NCI-H345 (cell line): ENCODE measurements around the gene MGRN1.

Experiments
- DNase-seq: peaks from one replicate; lab custom pipeline; 2025; lab: John Stamatoyannopoulos, UW

Gene MGRN1

DNA sequence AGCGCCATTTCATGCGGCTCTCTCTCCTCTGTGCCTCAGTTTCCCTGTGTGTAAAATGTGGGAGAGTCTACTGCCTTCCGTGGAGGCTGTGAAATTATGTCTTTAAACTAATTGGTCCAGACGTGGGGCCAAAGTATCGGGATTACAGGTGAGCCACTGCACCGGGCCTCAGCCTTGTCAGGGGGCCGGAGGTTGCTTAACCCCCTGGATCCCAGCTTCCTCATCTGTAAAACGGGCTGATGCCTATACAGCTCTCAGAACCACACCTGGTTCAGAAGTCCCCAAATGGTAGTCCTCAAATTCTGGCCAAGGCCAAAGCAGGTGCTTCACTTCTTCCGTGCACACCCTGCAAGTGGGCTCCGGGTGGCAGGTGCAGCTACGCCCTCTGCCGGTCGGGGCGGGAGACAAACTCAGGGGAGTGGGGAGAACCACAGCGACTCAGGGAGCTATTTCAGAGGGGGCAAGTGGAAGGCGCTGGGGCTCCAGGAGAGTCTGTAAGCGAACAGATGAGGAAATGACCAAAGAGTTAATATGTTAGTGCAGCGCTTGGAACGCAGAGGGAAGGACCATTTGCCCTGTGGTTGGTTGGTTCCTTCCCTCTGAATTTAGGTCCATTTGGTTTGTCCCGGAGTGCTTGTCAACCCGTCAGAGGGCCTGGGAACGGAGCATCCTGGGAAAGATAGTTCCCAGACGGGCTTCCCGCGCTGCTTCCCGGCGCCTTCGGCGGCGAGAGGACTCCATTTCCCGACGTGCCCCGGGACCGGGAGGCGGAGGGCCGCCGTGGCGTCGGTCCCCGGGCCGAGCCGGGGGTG, at the start of gene MGRN1:
Gene MGRN1, plus strand, starts transcription at position 812 of the 812 bp plus-strand sequence. CDS start 135 bp downstream, outside the sequence.
- peak; percentile 97 for DNase-seq

DNA sequence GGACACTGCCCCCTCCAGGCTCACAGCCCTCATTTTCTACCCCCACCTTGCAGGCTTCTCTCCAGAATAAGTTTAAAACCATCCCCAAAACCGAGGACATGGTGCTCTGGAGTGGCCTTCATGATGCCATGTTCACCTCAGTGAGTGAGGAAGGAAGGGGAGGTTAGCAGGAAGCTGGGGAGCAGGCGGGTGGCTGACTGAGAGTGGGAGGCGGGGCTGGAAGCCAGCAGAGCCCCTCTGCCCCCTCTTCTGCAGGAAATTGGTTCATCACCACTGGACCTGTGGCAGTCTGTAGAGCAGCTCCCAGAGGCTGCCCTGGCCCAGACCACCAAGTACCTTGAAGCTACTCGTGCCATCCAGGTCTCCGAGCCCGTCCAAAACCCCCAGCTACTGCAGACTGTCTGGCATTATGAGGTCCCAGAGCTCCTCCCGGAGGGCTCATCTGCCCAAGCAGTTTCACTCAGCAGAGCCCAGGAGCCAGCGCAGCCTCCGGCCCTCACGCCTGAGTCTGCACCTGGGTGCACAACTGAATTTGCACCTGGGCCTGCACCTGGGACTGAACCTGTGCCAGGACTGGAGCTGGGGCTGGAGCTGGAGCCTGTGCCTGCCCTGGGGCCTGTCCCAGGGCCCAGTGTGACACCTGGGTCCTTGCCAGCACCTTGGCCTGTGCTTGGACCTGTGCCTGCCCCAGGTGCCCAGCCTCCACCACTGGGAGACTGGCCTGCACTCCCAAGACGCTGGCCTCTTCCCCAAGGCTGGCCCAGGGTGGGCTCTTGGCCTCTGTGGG, 49.5 kb upstream of the MGRN1 start:
- DNase-seq: no peak

DNA sequence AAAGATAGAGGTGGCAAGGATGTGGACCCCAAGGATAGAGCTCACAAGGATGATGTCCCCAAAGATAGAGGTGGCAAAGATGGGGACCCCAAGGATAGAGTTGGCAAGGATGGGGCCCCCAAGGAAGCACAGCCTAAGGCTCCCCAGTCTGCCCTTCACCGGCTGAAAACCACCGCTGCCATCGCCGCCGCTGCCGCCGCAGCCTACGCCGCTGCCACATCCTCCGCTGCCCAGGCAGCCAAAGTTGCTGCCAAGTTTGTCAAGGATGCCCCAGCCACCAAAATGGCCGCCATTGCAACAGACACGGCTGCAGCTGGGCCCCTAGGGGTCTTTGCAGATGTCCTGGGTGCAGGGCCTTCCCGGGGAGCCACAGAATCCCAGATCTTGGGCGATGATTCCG, 48.6 kb upstream of the MGRN1 start:
- no peak for DNase-seq

DNA sequence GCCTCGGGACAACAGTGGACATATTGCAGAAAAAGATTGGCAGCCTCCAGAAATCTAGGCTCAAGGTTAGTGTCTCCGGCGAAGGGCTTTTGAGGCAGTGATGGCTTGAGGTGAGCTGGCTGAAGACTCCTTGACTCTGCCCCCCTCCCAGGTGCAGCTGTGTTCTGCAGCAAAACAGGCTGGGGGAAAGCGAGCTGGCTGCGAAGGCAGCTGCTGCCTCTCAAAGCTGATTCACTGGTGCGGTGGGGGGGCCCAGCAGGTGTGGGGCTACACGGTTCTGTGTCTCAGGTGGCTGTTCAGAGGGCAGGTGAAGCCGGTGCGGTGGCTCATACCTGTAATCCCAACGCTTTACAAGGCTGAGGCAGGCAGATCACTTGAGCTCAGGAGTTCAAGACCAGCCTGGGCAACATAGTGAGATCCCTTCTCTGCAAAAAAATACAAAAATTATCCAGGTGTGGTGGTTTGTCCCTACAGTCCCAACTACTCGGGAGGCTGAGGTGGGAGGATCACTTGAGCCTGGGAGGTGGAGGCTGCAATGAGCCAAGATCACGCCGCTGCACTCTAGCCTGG, 45.6 kb upstream of the MGRN1 start:
- DNase-seq: peak; percentile 77

DNA sequence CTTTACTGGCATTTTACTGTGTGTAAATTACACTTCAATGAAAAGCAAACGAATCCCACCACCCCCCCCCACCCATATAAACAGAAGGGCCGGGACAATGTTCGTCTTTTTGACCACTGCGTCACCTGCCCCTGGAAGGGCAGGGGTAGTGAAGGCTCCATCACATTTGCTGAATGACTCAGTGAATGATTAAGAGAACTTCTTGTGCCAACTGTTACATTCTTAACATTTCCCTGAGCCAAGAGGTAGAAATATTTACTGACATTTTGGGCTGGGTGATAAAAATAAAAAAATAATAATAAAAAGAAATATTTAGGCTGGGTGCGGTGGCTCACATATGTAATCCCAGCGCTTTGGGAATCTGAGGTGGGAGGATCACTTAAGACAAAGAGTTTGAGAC, 44.4 kb upstream of the MGRN1 start:
- no peak for DNase-seq

DNA sequence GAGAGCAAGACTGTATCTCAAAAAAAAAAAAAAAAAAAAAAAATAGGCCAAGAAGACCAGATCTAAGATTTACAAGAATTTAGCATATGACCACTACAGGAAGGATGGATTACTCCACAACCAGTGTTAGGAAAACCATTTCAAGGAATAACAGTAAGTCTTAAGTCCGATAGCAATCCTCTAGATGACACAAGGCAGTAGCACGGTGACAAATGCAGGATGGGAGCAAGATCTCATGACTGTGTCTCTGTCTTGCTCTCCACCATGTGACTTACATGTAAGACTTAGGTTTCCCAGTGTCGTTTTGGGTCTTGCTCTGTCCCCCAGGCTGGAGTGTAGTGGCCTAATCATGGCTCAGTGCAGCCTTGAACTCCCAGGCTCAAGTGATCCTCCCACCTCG, 40.7 kb upstream of the MGRN1 start:
- no peak for DNase-seq

DNA sequence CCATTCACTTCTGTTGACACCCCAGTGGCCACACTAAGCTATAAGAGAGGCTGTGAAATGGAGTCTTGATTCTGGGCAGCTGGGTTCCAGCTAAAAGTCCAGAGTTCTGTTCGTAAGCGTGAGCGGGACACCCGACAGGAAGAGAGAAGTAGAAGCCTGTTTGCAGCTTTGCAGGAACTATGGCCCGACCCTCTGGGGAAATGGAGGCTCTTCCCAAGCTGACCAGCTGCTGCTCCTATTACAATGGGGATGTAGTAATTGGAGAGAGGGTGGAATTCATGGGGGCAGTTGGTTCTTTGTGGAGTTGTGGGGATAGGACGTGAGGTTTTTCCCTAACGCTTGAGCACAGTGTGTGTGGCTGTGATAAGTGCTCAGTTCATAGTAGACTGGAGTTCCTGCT, 38.3 kb upstream of the MGRN1 start:
- DNase-seq: no peak

DNA sequence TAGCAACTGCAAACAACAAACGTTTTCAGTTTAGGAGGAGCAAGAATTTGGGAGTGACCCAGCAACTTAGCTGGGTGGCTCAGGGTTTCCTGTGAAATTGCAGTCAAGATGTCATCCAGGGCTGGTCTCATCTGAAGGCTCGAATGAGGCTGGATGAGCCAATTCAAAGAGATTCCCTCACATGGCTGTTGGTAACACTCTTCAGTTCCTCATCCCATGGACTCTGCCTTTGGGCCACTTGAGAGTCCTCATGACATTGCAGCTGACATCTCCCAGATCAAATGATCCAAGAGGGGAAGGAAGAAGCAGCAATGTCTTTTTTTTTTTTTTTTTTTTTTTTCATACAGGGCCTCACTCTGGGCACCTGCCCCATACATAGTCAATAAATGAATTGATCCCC, 36.2 kb upstream of the MGRN1 start:
- DNase-seq: no peak

DNA sequence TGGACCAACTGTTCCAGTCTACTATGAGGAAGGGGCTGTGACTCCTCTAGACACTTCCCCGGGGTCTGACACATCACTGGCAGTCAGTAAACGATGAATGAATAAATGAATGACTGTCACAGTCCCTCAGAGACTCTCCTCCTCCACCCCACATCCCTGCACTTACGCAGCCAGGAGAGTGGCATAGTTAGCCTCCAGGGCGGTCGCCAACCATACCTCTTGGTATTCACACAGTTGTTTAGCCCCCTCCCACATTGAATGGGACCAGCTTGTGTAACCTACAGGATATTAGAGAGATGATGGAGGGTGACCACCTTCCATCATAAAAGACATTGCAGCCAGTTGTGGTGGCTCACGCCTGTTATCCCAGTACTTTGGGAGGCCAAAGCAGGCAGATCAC, 35.7 kb upstream of the MGRN1 start:
- DNase-seq: no peak

DNA sequence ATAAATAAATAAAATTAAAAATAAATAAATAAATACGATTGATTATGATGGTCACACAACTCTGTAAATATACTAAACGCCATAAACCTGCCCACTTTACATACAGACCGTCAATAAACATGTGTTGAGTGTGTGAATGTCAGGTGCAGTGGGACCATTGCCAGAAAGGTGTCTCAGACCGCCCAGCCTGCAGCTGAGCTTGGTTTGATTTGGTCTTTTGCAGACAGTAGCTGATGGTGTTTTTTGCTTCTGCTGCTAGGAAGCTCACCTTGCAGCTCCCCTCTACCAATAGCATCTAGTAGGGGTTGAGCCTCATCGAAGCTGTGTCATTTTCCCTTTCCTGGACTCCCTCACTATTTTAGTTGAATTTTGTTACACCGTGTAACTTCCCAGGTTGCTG, 33.4 kb upstream of the MGRN1 start:
- peak; percentile 48 for DNase-seq

DNA sequence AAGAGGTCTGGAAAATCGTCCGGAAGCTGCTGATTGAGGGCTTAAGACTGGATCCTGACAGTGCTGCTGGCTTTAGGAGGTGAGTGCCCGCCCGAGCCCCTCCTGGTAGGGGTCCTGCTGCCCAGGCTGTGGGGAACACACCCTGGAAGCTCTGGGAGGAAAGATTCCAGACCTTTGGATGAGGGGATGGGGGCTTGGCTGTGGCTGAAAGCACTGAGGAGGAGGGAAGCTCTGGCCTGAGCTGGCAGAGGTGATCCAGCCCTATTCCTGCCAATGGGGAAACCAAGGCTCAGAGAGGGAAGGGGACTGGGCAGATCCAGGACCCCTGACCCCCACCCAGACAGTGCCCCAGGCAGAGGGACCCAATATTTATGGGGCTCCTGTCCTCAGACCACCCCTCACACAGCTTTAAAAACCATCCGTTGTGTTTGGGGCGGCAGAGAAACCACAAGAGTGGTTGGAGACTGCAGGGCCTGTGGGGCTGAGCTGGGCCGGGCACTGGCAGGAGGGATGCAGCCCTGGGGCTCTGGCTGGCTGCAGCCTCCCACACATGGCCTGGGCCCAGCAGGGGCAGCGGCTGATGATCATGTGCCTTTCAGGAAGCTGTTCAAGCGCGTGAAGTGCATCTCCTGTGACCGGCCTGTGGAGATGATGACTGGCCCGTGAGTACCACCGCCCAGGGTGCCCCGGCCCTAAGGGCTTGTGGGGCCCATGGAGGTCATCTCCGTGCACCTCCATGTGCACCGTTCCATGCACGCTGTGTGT, 32.7 kb upstream of the MGRN1 start:
- no peak for DNase-seq

DNA sequence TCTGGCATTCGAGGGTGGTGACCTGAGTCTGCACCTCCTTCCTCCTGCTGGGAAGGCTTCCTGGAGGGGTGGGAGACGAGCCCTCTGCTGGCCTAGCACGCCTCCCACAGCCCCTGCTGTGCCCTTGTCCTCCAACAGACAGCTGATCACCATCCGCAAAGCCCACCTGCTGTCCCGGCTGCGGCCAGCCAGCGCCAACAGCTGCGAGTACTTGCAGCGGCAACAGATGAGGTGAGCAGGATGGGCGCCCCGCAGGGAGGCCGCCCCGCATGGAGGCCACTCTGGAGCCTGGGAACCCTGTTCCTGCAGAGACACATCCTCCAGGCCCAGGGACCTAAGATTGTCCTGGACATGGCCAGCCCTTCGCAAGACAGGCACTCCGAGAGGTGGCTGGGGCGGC, 31.5 kb upstream of the MGRN1 start:
- peak; percentile 93 for DNase-seq

DNA sequence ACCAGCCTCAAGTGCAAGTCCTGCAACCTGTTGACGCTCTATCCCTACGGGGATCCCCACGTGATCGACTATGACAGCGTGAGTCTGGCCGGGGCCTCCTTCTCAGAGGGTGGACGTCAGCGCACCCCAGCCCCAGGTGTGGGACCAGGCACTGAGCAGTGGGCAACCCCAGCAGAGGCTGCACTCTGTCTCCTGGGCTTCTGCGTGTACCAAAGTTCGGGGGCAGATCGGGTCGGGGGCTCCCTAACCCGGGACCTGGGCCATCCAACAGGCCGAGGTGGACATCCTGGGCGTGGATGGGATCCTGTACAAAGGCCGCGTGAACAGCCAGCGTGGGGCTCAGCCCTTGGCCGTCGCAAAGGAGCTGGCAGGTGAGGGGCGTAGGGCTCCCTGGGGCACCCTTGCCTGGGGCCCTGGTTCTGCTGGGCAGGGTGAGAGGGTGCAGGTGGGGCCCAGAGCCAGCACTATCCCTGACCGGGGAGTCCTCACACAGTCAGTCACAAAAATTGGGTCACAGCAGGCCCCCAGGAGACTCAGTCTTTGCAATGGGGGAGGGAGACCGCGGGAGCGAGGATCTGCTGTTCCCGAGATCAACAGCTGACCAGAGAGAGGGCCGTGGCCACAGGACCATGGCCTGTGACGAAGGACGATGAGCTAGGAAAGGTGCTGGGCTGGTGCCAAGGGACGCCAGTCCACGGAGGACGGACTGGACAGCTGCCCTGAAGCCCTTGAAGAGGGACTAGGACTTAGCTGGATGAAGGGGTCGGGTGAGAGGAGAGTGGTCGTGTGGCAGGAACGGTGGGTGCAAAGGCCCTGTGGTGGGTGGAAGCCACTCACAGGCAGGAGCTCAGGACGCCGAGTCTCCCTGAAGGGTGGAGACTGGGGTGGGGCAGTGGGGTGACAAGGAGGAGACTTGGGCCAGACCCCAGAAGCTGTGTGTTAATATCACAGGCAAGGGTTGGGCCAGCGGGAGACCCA, 29.9 kb upstream of the MGRN1 start:
- DNase-seq: no peak

DNA sequence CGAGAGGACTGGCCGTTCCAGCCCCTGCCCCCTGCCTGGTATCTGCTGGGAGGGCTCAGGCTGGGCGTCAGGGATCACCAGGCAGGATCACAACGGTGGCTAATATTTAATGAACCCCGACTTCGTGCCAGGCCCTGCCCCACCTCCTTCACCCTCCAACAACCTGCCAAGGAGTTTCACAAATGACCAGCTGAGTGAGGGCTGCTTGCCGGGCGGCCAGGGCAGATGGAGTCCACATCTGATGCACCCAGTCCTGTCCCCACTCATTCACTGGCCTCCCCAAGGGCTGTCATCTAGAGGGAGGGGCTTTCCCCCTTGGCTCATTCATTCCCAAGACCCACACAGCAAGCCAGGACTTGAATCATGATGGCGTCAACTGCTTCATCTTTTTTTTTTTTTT, 27.5 kb upstream of the MGRN1 start:
- no peak for DNase-seq

DNA sequence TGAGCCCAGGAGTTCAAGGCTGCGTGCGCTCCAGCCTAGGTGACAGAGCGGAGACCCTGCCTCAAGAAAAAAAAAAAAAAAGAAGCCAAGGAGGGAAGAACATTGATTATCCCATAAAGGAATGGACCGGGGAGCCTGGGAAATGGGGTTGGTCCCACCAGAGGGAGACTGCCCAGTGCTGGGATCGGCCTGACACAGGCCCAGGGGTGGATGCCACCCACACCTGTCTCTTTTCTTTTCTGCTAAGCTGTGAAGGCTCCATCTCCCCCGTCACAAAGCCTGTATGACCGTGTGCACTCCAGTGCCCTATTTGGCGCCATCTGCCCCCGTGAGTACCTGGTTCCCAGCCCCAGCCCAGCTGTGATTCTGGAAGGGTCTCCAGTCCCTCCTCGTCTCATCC, 25.6 kb upstream of the MGRN1 start:
- DNase-seq: no peak

DNA sequence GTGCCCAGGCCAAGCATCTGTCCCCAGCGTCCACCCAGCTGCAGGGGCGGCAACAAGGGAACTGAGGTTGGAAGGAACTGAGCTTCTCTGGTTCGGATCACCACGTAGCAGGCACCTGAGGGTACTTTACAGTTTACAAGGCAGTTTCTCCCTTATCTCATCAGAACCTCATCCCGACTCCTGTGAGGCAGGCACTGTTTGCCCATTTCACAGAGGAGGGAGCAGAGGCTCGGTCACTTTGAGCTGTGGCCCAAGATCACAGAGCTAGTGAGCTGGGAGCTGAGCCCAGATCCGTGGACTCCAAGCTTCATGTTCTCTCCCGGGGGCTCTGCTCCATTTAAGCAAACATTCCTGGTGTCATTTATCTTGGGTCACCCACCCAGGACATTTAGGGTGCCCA, 25.1 kb upstream of the MGRN1 start:
- no peak for DNase-seq

DNA sequence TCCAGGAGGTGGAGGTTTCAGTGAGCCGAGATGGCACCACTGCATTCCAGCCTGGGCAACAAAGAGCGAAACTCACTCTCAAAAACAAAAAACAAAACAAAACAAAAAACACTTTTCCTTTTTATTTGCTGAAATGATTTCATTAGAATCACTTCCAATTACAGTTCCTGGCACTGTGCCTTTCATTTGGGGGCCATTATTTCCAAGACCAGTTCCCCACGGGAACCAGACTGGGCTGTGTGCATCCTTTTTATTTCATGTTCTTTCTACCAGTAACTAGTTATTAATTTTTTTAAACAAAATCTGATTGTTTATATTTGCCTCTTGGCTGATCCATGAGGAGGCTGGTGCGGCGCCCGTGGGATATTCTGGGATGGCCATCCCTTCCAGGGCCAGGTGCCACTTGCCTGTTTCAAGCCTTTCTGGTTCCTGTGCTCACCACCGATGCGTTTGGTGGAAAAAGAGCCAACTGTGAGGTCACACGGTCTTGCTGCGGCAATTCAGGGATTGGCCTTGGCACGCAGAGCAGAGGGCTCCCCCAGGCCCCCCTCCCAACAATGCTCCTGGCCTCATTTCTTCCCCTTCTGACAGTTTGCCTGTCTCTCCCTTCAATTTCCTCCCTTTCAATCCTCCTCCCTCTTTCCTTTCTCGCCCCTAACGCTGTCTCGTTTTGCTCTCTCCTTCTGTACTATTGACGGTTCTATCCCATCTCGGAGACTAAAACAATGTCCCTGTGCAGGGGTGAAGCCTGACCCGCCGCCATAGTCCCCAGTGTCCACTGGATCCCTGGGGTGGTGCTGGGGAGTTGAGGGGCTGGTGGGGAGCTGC, 23.4 kb upstream of the MGRN1 start:
- no peak for DNase-seq

DNA sequence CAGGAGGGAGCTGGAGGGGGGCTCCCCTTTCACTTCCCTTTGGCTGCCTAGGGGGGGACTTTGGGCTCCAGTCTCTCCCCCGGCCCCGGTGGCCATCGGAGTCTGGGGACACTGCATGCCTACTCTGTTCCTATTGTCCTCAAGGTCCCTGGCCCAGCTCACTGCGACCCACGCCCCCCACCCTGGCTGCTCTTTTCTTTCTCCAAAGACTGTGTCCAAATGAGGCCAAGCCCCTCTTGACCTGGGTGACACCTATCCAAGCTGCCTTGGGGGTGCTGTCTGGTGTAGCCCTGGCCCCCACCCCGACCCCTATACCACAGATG, 22.8 kb upstream of the MGRN1 start:
- DNase-seq: no peak

DNA sequence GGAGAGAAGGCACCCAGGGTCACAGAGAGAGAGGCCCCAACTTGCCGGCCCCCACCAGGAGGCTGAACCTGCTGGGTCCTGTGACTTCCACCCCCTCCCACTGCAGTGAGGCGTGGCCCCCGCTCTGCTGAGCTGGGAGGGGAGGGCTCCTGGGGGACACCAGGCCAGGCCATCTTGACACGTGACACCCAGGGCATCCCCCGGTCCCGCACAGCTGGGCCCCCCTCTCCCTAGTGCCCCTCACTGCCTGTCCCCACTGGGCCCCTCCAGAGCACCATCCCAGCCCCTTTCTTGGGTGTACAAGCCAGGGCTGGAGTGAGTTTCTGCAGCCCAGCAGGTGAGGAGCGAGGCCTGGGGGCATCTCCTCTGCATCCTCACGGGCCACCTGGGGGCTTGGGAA, 22.3 kb upstream of the MGRN1 start:
- no peak for DNase-seq

DNA sequence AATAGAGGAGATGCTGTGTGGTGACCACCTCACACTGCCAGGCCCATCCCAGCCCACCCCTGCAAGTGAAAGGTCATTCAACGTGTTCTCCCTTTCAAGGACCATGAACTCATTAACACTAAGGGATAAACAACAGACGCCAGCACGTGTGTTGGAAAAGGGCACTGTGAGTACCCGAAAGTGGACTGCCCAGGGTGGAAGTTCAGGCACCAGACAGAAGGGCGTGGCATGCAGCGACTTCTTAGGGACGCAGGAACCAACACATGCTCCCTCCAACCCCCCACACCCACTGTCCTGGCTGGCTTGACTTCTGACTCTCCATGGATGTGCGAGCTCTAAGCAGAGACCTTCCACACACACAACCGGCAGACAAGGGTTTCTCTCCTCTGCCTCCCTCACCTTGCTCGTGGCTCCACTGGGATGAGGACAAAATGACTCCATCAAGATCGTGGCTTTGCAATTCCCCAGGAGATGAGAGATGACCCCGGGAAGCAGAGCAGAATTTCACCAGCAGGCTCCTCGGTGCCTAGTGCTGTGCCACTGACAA, 20.9 kb upstream of the MGRN1 start:
- no peak for DNase-seq
